M059J (cell line): Measurements from ENCODE around the gene KRT14. TPM values are rescaled to one million over a fixed set of nuclear protein-coding genes. Genes with fewer than 3 reads are reported as not detected.

Experiments
- total RNA-seq: library from RNA; depleted of rRNA; stranded (reverse); fragments of >200 nt; shearing (Covaris generic); gene quantifications from 2 replicates; pipeline ENCODE4 v1.2.3, GENCODE V29; 2014; rRNA removed

Gene KRT14
- total RNA-seq, 1 experiment from 2014 or later = 0.27 TPM

Other genes starting within 250 kb of the KRT14 start
- gene KRT33A, start 236.1 kb downstream of the KRT14 start, total RNA-seq = 0.17 TPM in 1 of 2 replicates, not detected in the other
- 1.3 TPM in 1 of 2 replicates, not detected in the other for gene KRT33B, start 217.1 kb downstream of the KRT14 start, total RNA-seq
- 6.7 and 7.6 TPM in 2 replicates for gene KRT34, start 204.6 kb downstream of the KRT14 start, total RNA-seq
- not detected in 2 replicates for gene KRT31, start 189.3 kb downstream of the KRT14 start, total RNA-seq
- not detected in 2 replicates for gene KRT37, start 162.3 kb downstream of the KRT14 start, total RNA-seq
- not detected in 2 replicates for gene KRT38, start 145.9 kb downstream of the KRT14 start, total RNA-seq
- gene KRT32, start 119.5 kb downstream of the KRT14 start, total RNA-seq = 0.05 TPM in 1 of 2 replicates, not detected in the other
- gene KRT35, start 105.7 kb downstream of the KRT14 start, total RNA-seq = not detected in 2 replicates
- 0.07 TPM in 1 of 2 replicates, not detected in the other for gene KRT36, start 97.0 kb downstream of the KRT14 start, total RNA-seq
- 0.34 TPM in 1 of 2 replicates, not detected in the other for gene KRT13, start 81.3 kb downstream of the KRT14 start, total RNA-seq
- gene KRT15, start 68.0 kb downstream of the KRT14 start, total RNA-seq = 6.3 and 10.2 TPM in 2 replicates
- 0.69 and 1.6 TPM in 2 replicates for gene KRT19, start 58.6 kb downstream of the KRT14 start, total RNA-seq
- not detected in 2 replicates for gene KRT9, start 14.8 kb downstream of the KRT14 start, total RNA-seq
- 0.15 and 0.34 TPM in 2 replicates for gene KRT16, start 25.9 kb upstream of the KRT14 start, total RNA-seq
- 6.7 and 8.5 TPM in 2 replicates for gene KRT17, start 37.7 kb upstream of the KRT14 start, total RNA-seq
- gene EIF1, start 102.0 kb upstream of the KRT14 start, total RNA-seq = 54.4 and 64.1 TPM in 2 replicates
- gene GAST, start 125.4 kb upstream of the KRT14 start, total RNA-seq = not detected in 2 replicates
- 0.05 and 0.07 TPM in 2 replicates for gene HAP1, start 147.7 kb upstream of the KRT14 start, total RNA-seq
- 17.4 and 24.5 TPM in 2 replicates for gene JUP, start 199.8 kb upstream of the KRT14 start, total RNA-seq
- gene P3H4, start 225.1 kb upstream of the KRT14 start, total RNA-seq = 51.6 and 88.8 TPM in 2 replicates
- 128 and 174 TPM in 2 replicates for gene FKBP10, start 226.1 kb upstream of the KRT14 start, total RNA-seq
- gene NT5C3B, start 249.3 kb upstream of the KRT14 start, total RNA-seq = 54.9 and 56.2 TPM in 2 replicates